GM18951 (cell line): ENCODE results near the gene UBE2G1.

Experiments
- POLR2A ChIP-seq: IDR thresholded peaks from 4 replicates; pipeline ENCODE4 v1.6.1; 2011; ENCODE audit warnings: mild to moderate bottlenecking; ENCODE audit not compliant: insufficient read length, insufficient read depth; ENCODE audit errors: extremely low read depth
- in situ Hi-C: fragments of 300-500 bp; cut with MboI; formaldehyde crosslinking; loops from one replicate; pipeline ENCODE4 v1.12.0; 2022; ENCODE audit warnings: low sequenced_read_pairs, mixed read lengths, inconsistent platforms; ENCODE audit not compliant: unreplicated experiment

UBE2G1 gene

GRCh38 chr17:4334776-4335584 lies 31.5 kb downstream of the UBE2G1 start:
- no peak for TF ChIP-seq POLR2A
- in situ Hi-C loops: no loop called here

- in situ Hi-C loops: no loop called here
Observed at GRCh38 chr17:4334332-4334731, 32.1 kb downstream of the UBE2G1 start.

GRCh38 chr17:4333041-4333440 lies 33.4 kb downstream of the UBE2G1 start:
- in situ Hi-C loops: no loop called here
- TF ChIP-seq POLR2A: no peak

More at GRCh38 chr17:4334332-4334731, 32.1 kb downstream of the UBE2G1 start:
- no peak for TF ChIP-seq POLR2A

- in situ Hi-C loops: no loop called here
- no peak for TF ChIP-seq POLR2A
Observed at GRCh38 chr17:4332296-4332970, 34.0 kb downstream of the UBE2G1 start.

GRCh38 chr17:4331614-4332013 lies 34.9 kb downstream of the UBE2G1 start:
- in situ Hi-C loops: no loop called here

GRCh38 chr17:4329838-4330237 lies 36.6 kb downstream of the UBE2G1 start:
- in situ Hi-C loops: no loop called here
- TF ChIP-seq POLR2A: no peak

More at GRCh38 chr17:4331614-4332013, 34.9 kb downstream of the UBE2G1 start:
- TF ChIP-seq POLR2A: no peak

GRCh38 chr17:4327606-4328005 lies 38.9 kb downstream of the UBE2G1 start:
- TF ChIP-seq POLR2A: no peak
- in situ Hi-C loops: no loop called here

- no peak for TF ChIP-seq POLR2A
- in situ Hi-C loops: no loop called here
Observed at GRCh38 chr17:4326608-4327007, 39.9 kb downstream of the UBE2G1 start.

GRCh38 chr17:4326112-4326511 lies 40.4 kb downstream of the UBE2G1 start:
- no peak for TF ChIP-seq POLR2A
- in situ Hi-C loops: no loop called here

- TF ChIP-seq POLR2A: no peak
- in situ Hi-C loops: no loop called here
Observed at GRCh38 chr17:4324463-4324862, 42.0 kb downstream of the UBE2G1 start.

- no peak for TF ChIP-seq POLR2A
- in situ Hi-C loops: no loop called here
Observed at GRCh38 chr17:4319221-4319620, 47.3 kb downstream of the UBE2G1 start.

- in situ Hi-C loops: no loop called here
Observed at GRCh38 chr17:4318596-4318995, 47.9 kb downstream of the UBE2G1 start.

GRCh38 chr17:4318186-4318585 lies 48.3 kb downstream of the UBE2G1 start:
- in situ Hi-C loops: no loop called here
- no peak for TF ChIP-seq POLR2A

More at GRCh38 chr17:4318596-4318995, 47.9 kb downstream of the UBE2G1 start:
- no peak for TF ChIP-seq POLR2A

- in situ Hi-C loops: no loop called here
- TF ChIP-seq POLR2A: no peak
Observed at GRCh38 chr17:4317610-4318009, 48.9 kb downstream of the UBE2G1 start.

- in situ Hi-C loops: no loop called here
- no peak for TF ChIP-seq POLR2A
Observed at GRCh38 chr17:4316648-4317047, 49.8 kb downstream of the UBE2G1 start.
